H1 (cell line): ENCODE measurements around the gene TMEM82. TPM values are rescaled to one million over a fixed set of nuclear protein-coding genes. Genes with fewer than 3 reads are reported as not detected.

Experiments
- BCL11A ChIP-seq, 2 experiments: IDR thresholded peaks; one replicate each; pipeline ENCODE4 v1.6.1; 2011; ENCODE audit warnings: low read depth in 2 of 2, low read length in 2 of 2, mild to moderate bottlenecking in 2 of 2
- JUND ChIP-seq: IDR thresholded peaks from 2 replicates; pipeline ENCODE4 v1.6.1; 2011; ENCODE audit warnings: mild to moderate bottlenecking, improper control_type of control experiment, low read length
- POLR2AphosphoS5 ChIP-seq: IDR thresholded peaks from 2 replicates; pipeline ENCODE4 v1.6.1; 2011; ENCODE audit warnings: low read depth, low read length
- TBP ChIP-seq: IDR thresholded peaks from 2 replicates; pipeline ENCODE4 v1.6.1; 2011; ENCODE audit warnings: low read depth, low read length, improper control_type of control experiment
- polyA plus RNA-seq, 7 experiments: library from polyadenylated mRNA; depleted of rRNA in 3 of 7; stranded (reverse) in 5 of 7; unstranded in 2 of 7; fragments of >200 nt in 5 of 7; fragments of 200-250 nt in 2 of 7; gene quantifications; 1 replicate in 5 of 7; 2 replicates in 1 of 7; 4 replicates in 1 of 7; pipeline versions ENCODE4 v1.2.1 to v1.2.3, GENCODE V29; 2011 to 2013; ENCODE audit warnings: missing spikeins in 2 of 7, mixed read lengths in 2 of 7
- total RNA-seq: library from RNA; stranded (reverse); fragmentation: NEBNext Ultra II Directional; extraction: Animal tissue kit (Norgen Biotek cat#: 25700); gene quantifications from 2 replicates; pipeline ENCODE4 v1.2.1, GENCODE V29; 2021
- TF ChIP-seq, protein P1 (sequence below): IDR thresholded peaks from 2 replicates; pipeline ENCODE4 v1.6.1; 2012; ENCODE audit warnings: inconsistent platforms

The TMEM82 gene
- total and polyA plus RNA-seq, 2 of the 8 experiments (the other 6 are each of a cell fraction or from before 2014, with no cell fraction given): 0.32 to 2.1 TPM

DNA sequence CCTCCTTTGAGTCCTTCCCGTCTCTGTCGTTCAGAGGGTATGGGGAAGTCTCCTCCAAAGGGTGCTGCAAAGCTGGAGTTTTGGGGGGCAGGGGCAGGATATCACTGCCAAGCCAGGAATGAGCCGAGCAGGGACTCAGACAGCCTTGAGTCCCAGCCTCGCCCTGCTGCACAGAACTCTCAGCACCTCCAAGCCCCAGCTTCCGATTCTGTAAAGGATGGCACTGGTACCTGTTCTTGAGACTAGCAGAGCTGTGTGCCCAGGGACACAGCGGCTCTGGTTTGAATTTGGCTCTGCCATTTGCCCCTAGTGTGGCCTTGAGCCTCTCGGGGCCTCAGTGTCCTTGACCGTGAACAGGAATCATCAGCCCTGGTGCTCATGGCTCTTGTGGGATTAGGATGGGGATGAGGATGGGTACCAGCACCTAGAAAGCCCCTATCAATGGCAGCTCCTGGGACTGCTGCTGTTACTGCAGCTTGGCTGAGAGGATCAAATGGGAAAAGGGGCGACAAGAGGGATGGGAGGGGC lies 14.8 kb downstream of the TMEM82 start (continued):
- TF ChIP-seq, protein P1, sequence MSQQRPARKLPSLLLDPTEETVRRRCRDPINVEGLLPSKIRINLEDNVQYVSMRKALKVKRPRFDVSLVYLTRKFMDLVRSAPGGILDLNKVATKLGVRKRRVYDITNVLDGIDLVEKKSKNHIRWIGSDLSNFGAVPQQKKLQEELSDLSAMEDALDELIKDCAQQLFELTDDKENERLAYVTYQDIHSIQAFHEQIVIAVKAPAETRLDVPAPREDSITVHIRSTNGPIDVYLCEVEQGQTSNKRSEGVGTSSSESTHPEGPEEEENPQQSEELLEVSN: no peak
- no peak for TF ChIP-seq BCL11A (IDR thresholded peaks at IDR 0.05; ENCODE audit: low read depth in 2 of 2, low read length in 2 of 2)
- no peak for TF ChIP-seq TBP
- no peak for TF ChIP-seq POLR2AphosphoS5
- no peak for TF ChIP-seq JUND
- TF ChIP-seq, all 59 proteins: peak for 0
